SK-N-SH treated with all-trans-retinoic acid at 6 μM for 48 hours (cell line): ENCODE results near the gene MYO9B.

Experiments
- ARNTL ChIP-seq: fragments of 450-650 bp; formaldehyde crosslinking; IDR thresholded peaks from 2 replicates; pipeline ENCODE4 v1.5.0; 2020; ENCODE audit warnings: low read depth, mild to moderate bottlenecking, moderate library complexity, borderline replicate concordance
- CREB5 ChIP-seq: fragments of 250-450 bp; sonication (Bioruptor Pico); IDR thresholded peaks from 2 replicates; pipeline ENCODE4 v1.5.1; 2020; ENCODE audit warnings: low read depth, mild to moderate bottlenecking, moderate library complexity
- CSDC2 ChIP-seq: fragments of 250-450 bp; sonication (Bioruptor Pico); IDR thresholded peaks from 2 replicates; pipeline ENCODE4 v1.5.0; 2020; ENCODE audit warnings: mild to moderate bottlenecking, moderate library complexity
- ESRRG ChIP-seq: fragments of 250-450 bp; sonication (Bioruptor Pico); IDR thresholded peaks from 2 replicates; pipeline ENCODE4 v1.6.1; 2021; ENCODE audit warnings: mild to moderate bottlenecking
- GLIS3 ChIP-seq: fragments of 250-450 bp; sonication (Bioruptor Pico); IDR thresholded peaks from 2 replicates; pipeline ENCODE4 v1.5.0; 2020; ENCODE audit warnings: mild to moderate bottlenecking, moderate library complexity
- ISL1 ChIP-seq: fragments of 250-450 bp; sonication (Bioruptor Pico); IDR thresholded peaks from 2 replicates; pipeline ENCODE4 v2.1.2; 2022; ENCODE audit warnings: mild to moderate bottlenecking, moderate library complexity
- OSR1 ChIP-seq: fragments of 250-450 bp; sonication (Bioruptor Pico); IDR thresholded peaks from 2 replicates; pipeline ENCODE4 v1.8.0; 2022; ENCODE audit warnings: moderate library complexity, mild to moderate bottlenecking, inconsistent platforms
- PATZ1 ChIP-seq: fragments of 250-450 bp; sonication (Bioruptor Pico); IDR thresholded peaks from 2 replicates; pipeline ENCODE4 v1.8.0; 2020; ENCODE audit warnings: mild to moderate bottlenecking, moderate library complexity, borderline replicate concordance
- RARB ChIP-seq: fragments of 250-450 bp; sonication (Bioruptor Pico); IDR thresholded peaks from 2 replicates; pipeline ENCODE4 v1.8.0; 2021; ENCODE audit warnings: mild to moderate bottlenecking, moderate library complexity
- ZC3H10 ChIP-seq: fragments of 250-450 bp; sonication (Bioruptor Pico); IDR thresholded peaks from 2 replicates; pipeline ENCODE4 v1.5.1; 2021; ENCODE audit warnings: mild to moderate bottlenecking, moderate library complexity
- ZFP3 ChIP-seq: fragments of 250-450 bp; sonication (Bioruptor Pico); IDR thresholded peaks from 2 replicates; pipeline ENCODE4 v1.5.0; 2020; ENCODE audit warnings: mild to moderate bottlenecking, moderate library complexity
- ZFP30 ChIP-seq: fragments of 450-650 bp; formaldehyde crosslinking; IDR thresholded peaks from 2 replicates; pipeline ENCODE4 v1.5.0; 2022; ENCODE audit warnings: mild to moderate bottlenecking, moderate library complexity
- ZNF70 ChIP-seq: fragments of 450-650 bp; formaldehyde crosslinking; IDR thresholded peaks from 2 replicates; pipeline ENCODE4 v1.5.0; 2020; ENCODE audit warnings: mild to moderate bottlenecking, moderate library complexity

- TF ChIP-seq ISL1 (CRISPR knock-in tag) (no peak), ZFP30 (CRISPR knock-in tag) (no peak), ARNTL (CRISPR knock-in tag) (no peak), OSR1 (no peak), CREB5 (CRISPR knock-in tag) (no peak), ZC3H10 (no peak), GLIS3 (CRISPR knock-in tag) (no peak), CSDC2 (no peak), ZFP3 (CRISPR knock-in tag) (no peak), PATZ1 (no peak), ESRRG (no peak), RARB (CRISPR knock-in tag) (no peak), ZNF70 (no peak)
Measured at GRCh38 chr19:17035842-17036424, 39.6 kb upstream of the MYO9B start.
